Measurements from ENCODE around the gene IL1RAPL2.

IL1RAPL2 gene

GRCh38 chrX:104953251-104953650 lies 387.3 kb downstream of the IL1RAPL2 start:
- no peak for TF ChIP-seq CTCF (IDR thresholded peaks at IDR 0.05; ENCODE audit: low read depth, low read length, poor library complexity, severe bottlenecking)
- TF ChIP-seq EZH2phosphoT487 (IDR thresholded peaks at IDR 0.05; ENCODE audit: borderline replicate concordance, low read length) = no peak
- Histone ChIP-seq H3F3A (ENCODE audit: control insufficient read depth, insufficient read depth) (no peaks in the 10 kb centered on the region), H3K79me2 (ENCODE audit: control insufficient read depth, low read length) (no peaks in the 10 kb centered on the region), H3K27me3 (ENCODE audit: control insufficient read depth, low read length) (no peaks in the 10 kb centered on the region), H3K4me1 (ENCODE audit: control insufficient read depth, low read length) (no peaks in the 10 kb centered on the region), H3K4me3 (ENCODE audit: low read length) (no peak overlapping the region), H3K9me3 (ENCODE audit: control insufficient read depth, insufficient read depth, low read length) (no peaks in the 10 kb centered on the region), H3K4me2 (ENCODE audit: low read length) (no peak overlapping the region), H3K9me2 (replicated peaks; ENCODE audit: control insufficient read depth, low read length) (no peaks in the 10 kb centered on the region), H4K20me1 (ENCODE audit: control insufficient read depth, insufficient read depth, low read depth, low read length) (no peaks in the 10 kb centered on the region), H3K27ac (ENCODE audit: low read depth, low read length) (no peak overlapping the region), H3K36me3 (ENCODE audit: control insufficient read depth, low read length) (no peaks in the 10 kb centered on the region)

- Histone ChIP-seq H3K9me3 (ENCODE audit: control insufficient read depth, insufficient read depth, low read length) (no peaks in the 10 kb centered on the region), H3K4me3 (ENCODE audit: low read length) (no peak overlapping the region), H3K79me2 (ENCODE audit: control insufficient read depth, low read length) (no peaks in the 10 kb centered on the region), H3K36me3 (ENCODE audit: control insufficient read depth, low read length) (no peaks in the 10 kb centered on the region), H3K4me2 (ENCODE audit: low read length) (no peak overlapping the region), H3K27ac (ENCODE audit: low read depth, low read length) (no peak overlapping the region), H3K9me2 (replicated peaks; ENCODE audit: control insufficient read depth, low read length) (no peaks in the 10 kb centered on the region), H3F3A (ENCODE audit: control insufficient read depth, insufficient read depth) (no peaks in the 10 kb centered on the region), H3K4me1 (ENCODE audit: control insufficient read depth, low read length) (no peaks in the 10 kb centered on the region), H3K27me3 (ENCODE audit: control insufficient read depth, low read length) (no peaks in the 10 kb centered on the region), H4K20me1 (ENCODE audit: control insufficient read depth, insufficient read depth, low read depth, low read length) (no peaks in the 10 kb centered on the region)
- TF ChIP-seq CTCF (IDR thresholded peaks at IDR 0.05; ENCODE audit: low read depth, low read length, poor library complexity, severe bottlenecking) (no peak), EZH2phosphoT487 (IDR thresholded peaks at IDR 0.05; ENCODE audit: borderline replicate concordance, low read length) (no peak)
These were observed 395.9 kb downstream of the IL1RAPL2 start for GRCh38 chrX:104961926-104962325.

- H3K4me1 ChIP-seq (ENCODE audit: control insufficient read depth, low read length) = no peaks in the 10 kb centered on the region
- no peaks in the 10 kb centered on the region for H3F3A ChIP-seq (ENCODE audit: control insufficient read depth, insufficient read depth)
- H3K27ac ChIP-seq (ENCODE audit: low read depth, low read length) = no peak overlapping the region
- no peak for TF ChIP-seq CTCF (IDR thresholded peaks at IDR 0.05; ENCODE audit: low read depth, low read length, poor library complexity, severe bottlenecking)
- TF ChIP-seq EZH2phosphoT487 (IDR thresholded peaks at IDR 0.05; ENCODE audit: borderline replicate concordance, low read length) = no peak
- H3K9me2 ChIP-seq (replicated peaks; ENCODE audit: control insufficient read depth, low read length) = no peaks in the 10 kb centered on the region
- no peak overlapping the region for H3K4me3 ChIP-seq (ENCODE audit: low read length)
- no peaks in the 10 kb centered on the region for H3K9me3 ChIP-seq (ENCODE audit: control insufficient read depth, insufficient read depth, low read length)
- no peaks in the 10 kb centered on the region for H3K36me3 ChIP-seq (ENCODE audit: control insufficient read depth, low read length)
- H3K79me2 ChIP-seq (ENCODE audit: control insufficient read depth, low read length) = no peaks in the 10 kb centered on the region
- no peaks in the 10 kb centered on the region for H3K27me3 ChIP-seq (ENCODE audit: control insufficient read depth, low read length)
- H4K20me1 ChIP-seq (ENCODE audit: control insufficient read depth, insufficient read depth, low read depth, low read length) = no peaks in the 10 kb centered on the region
- no peak overlapping the region for H3K4me2 ChIP-seq (ENCODE audit: low read length)
These were observed 402.2 kb downstream of the IL1RAPL2 start for GRCh38 chrX:104968241-104968640.

GRCh38 chrX:104972737-104973136 lies 406.7 kb downstream of the IL1RAPL2 start:
- H3K27me3 ChIP-seq (ENCODE audit: control insufficient read depth, low read length) = no peaks in the 10 kb centered on the region
- no peaks in the 10 kb centered on the region for H3K36me3 ChIP-seq (ENCODE audit: control insufficient read depth, low read length)
- no peaks in the 10 kb centered on the region for H4K20me1 ChIP-seq (ENCODE audit: control insufficient read depth, insufficient read depth, low read depth, low read length)
- H3K4me2 ChIP-seq (ENCODE audit: low read length) = no peak overlapping the region
- no peak overlapping the region for H3K4me3 ChIP-seq (ENCODE audit: low read length)
- H3K79me2 ChIP-seq (ENCODE audit: control insufficient read depth, low read length) = no peaks in the 10 kb centered on the region
- no peaks in the 10 kb centered on the region for H3K4me1 ChIP-seq (ENCODE audit: control insufficient read depth, low read length)
- no peak overlapping the region for H3K27ac ChIP-seq (ENCODE audit: low read depth, low read length)
- H3F3A ChIP-seq (ENCODE audit: control insufficient read depth, insufficient read depth) = no peaks in the 10 kb centered on the region
- no peaks in the 10 kb centered on the region for H3K9me3 ChIP-seq (ENCODE audit: control insufficient read depth, insufficient read depth, low read length)
- no peak for TF ChIP-seq EZH2phosphoT487 (IDR thresholded peaks at IDR 0.05; ENCODE audit: borderline replicate concordance, low read length)
- no peak for TF ChIP-seq CTCF (IDR thresholded peaks at IDR 0.05; ENCODE audit: low read depth, low read length, poor library complexity, severe bottlenecking)
- H3K9me2 ChIP-seq (replicated peaks; ENCODE audit: control insufficient read depth, low read length) = no peaks in the 10 kb centered on the region

All from DOHH2 (cell line).